K562 treated with DMSO at 1 percent for 4 hours (cell line): ENCODE results near the gene SUCO. TPM values are rescaled to one million over a fixed set of nuclear protein-coding genes. Genes with fewer than 3 reads are reported as not detected.

Experiments used
- total RNA-seq: library from RNA; unstranded; fragments of 300-600 nt; gene quantifications from 2 replicates; pipeline ENCODE4 v1.2.3, GENCODE V29; 2022; ENCODE audit not compliant: insufficient read depth

SUCO gene
- 11.1 and 14.1 TPM in 2 replicates for total RNA-seq

DNA sequence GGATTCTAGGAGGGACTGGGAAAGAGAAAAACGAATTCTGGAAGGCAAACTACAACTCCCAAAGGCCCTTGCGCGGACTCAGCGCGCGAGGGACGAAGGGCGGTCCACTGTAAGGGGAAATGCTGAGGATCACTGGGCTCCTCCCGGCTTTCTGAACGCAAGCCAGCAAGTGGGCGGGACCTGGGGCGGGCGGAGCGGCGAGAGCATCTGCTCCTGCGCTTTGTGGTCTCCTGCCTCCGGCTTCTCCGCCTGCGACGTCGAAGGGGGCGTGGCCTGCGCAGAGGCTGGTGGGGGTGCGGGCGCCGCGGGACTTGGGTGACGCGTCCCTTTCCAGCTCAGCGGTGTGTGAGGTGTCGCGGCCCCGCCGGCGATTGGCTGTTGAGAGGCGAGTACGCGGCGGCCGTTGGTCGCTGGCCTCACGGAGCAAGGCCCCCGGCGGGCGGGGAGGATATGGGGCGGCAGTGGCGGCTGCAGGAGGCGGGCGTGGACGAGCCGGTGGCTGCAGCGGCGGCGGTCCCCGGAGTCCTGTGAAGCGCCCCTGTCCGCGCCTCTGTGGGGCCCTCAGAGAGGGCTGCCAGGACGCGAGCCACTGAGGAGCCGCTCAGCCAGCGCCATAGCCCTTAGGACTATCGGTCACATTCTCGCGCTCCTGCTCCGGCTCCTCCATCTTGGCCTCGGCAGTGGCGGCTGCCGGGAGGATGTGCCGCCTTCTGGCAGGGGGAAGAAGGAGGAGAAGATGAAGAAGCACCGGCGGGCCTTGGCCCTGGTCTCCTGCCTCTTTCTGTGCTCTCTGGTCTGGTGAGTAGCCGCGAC lies at the start of gene SUCO:
TSS of gene SUCO (plus strand) at position 451 of the 813 bp plus-strand sequence. CDS start at position 737, 286 bp downstream.

DNA sequence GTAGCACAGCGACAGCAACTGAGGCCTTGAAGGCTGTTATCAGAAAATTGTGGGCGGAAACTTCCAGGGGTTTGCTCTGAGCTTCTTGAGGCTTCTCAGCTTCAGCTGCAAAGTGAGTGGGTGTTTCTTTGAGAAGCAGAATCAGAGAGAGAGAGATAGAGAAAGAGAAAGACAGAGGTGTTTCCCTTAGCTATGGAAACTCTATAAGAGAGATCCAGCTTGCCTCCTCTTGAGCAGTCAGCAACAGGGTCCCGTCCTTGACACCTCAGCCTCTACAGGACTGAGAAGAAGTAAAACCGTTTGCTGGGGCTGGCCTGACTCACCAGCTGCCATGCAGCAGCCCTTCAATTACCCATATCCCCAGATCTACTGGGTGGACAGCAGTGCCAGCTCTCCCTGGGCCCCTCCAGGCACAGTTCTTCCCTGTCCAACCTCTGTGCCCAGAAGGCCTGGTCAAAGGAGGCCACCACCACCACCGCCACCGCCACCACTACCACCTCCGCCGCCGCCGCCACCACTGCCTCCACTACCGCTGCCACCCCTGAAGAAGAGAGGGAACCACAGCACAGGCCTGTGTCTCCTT lies 126.0 kb downstream of the SUCO start, which contains the start of gene FASLG:
TSS of gene FASLG (plus strand) at position 233 of the 583 bp plus-strand sequence. CDS start at position 332, 99 bp downstream.

Other genes with a start within 250 kb of the SUCO start
- gene C1orf105, start 112.5 kb upstream of the SUCO start, total RNA-seq: not detected in 2 replicates
- gene PIGC, start 89.1 kb upstream of the SUCO start, total RNA-seq: 48.2 and 56.2 TPM in 2 replicates
- not detected in 2 replicates for gene FASLG, start 126.0 kb downstream of the SUCO start, total RNA-seq